Endothelial cell of umbilical vein (primary cell): ENCODE measurements around the gene ACSL4. TPM values are rescaled to one million over a fixed set of nuclear protein-coding genes. Genes with fewer than 3 reads are reported as not detected.

ENCODE experiments used
- BruUV-seq: library from RNA; stranded (reverse); fragments of 400-500 nt; replicated peaks from 2 replicates; lab custom pipeline; 2021; lab: Mats Ljungman, UMichigan
- CTCF ChIA-PET: fragments of 300-600, 350-600 bp; sonication (Branson Sonifier 250); formaldehyde crosslinking; loops from one replicate; lab custom pipeline; 2021; ENCODE audit warnings: antibody characterized with exemption, inconsistent platforms; lab: Charles Lee
- POLR2A ChIA-PET: fragments of 300-600, 350-600 bp; sonication (Branson Sonifier 250); formaldehyde crosslinking; loops from one replicate; lab custom pipeline; 2021; ENCODE audit warnings: antibody characterized with exemption, inconsistent platforms; lab: Charles Lee
- DNase-seq: peaks from one replicate; pipeline ENCODE4 v3.0.0-alpha.2; 2011; ENCODE audit warnings: low read depth, low spot score
- FAIRE-seq: peaks from 2 replicates; lab custom pipeline; 2011; peaks lifted over from hg19 to GRCh38; lab: Jason Lieb, UNC
- H2AFZ ChIP-seq: 2 replicates; pipeline ENCODE4 v1.6.0; 2012; ENCODE audit warnings: low read depth, low read length, control low read depth, inconsistent platforms
- H3K27ac ChIP-seq: 2 replicates; pipeline ENCODE4 v1.5.1; 2011; ENCODE audit warnings: low read depth, mild to moderate bottlenecking, control low read depth, low read length, moderate library complexity; ENCODE audit not compliant: insufficient read depth
- H3K27me3 ChIP-seq, 2 experiments: 2 replicates each; pipeline versions ENCODE4 v1.6.0 to v1.6.1; 2011; ENCODE audit warnings: low read length in 2 of 2, mixed read lengths in 1 of 2; ENCODE audit not compliant: control insufficient read depth in 2 of 2, insufficient read depth in 2 of 2
- H3K36me3 ChIP-seq, 2 experiments: 2 replicates in 1 of 2; 3 replicates in 1 of 2; pipeline ENCODE4 v1.5.1; 2011; ENCODE audit warnings: low read length in 2 of 2, mild to moderate bottlenecking in 1 of 2, moderate library complexity in 1 of 2; ENCODE audit not compliant: control insufficient read depth in 2 of 2, insufficient read depth in 2 of 2; ENCODE audit errors: extremely low read depth in 1 of 2
- H3K4me1 ChIP-seq: 3 replicates; pipeline ENCODE4 v1.5.1; 2011; ENCODE audit warnings: mild to moderate bottlenecking, low read length; ENCODE audit not compliant: control insufficient read depth, insufficient read depth; ENCODE audit errors: extremely low read depth
- H3K4me2 ChIP-seq: 2 replicates; pipeline ENCODE4 v1.6.1; 2011; ENCODE audit warnings: low read length, control low read depth, mixed read lengths; ENCODE audit not compliant: insufficient read depth
- H3K4me3 ChIP-seq, 3 experiments: fragments of 200-600 bp in 1 of 3; sonication (generic), shearing (Covaris generic) in 1 of 3; replicated peaks in 1 of 3; 2 replicates each; pipeline ENCODE4 v1.5.1; 2011 to 2016; ENCODE audit warnings: control low read depth in 3 of 3, low read length in 3 of 3, mild to moderate bottlenecking in 2 of 3, inconsistent platforms in 1 of 3, low read depth in 1 of 3, moderate library complexity in 1 of 3; ENCODE audit not compliant: insufficient read depth in 1 of 3
- H3K79me2 ChIP-seq: 2 replicates; pipeline ENCODE4 v1.6.0; 2012; ENCODE audit warnings: low read length, inconsistent platforms; ENCODE audit not compliant: control insufficient read depth, insufficient read depth
- H3K9ac ChIP-seq: replicated peaks from 2 replicates; pipeline ENCODE3; 2011; ENCODE audit warnings: low read length, control low read depth; ENCODE audit not compliant: insufficient read depth; ENCODE audit errors: extremely low read depth
- H3K9me1 ChIP-seq: replicated peaks from 3 replicates; pipeline ENCODE4 v1.6.0; 2011; ENCODE audit warnings: mild to moderate bottlenecking, low read length; ENCODE audit not compliant: control insufficient read depth, insufficient read depth; ENCODE audit errors: extremely low read depth
- H3K9me3 ChIP-seq: replicated peaks from 2 replicates; pipeline ENCODE4 v1.5.1; 2012; ENCODE audit warnings: low read length, inconsistent platforms; ENCODE audit not compliant: control insufficient read depth, insufficient read depth
- H4K20me1 ChIP-seq: replicated peaks from 2 replicates; pipeline ENCODE3; 2011; ENCODE audit warnings: mild to moderate bottlenecking, low read length; ENCODE audit not compliant: control insufficient read depth, insufficient read depth; ENCODE audit errors: extremely low read depth
- EZH2 ChIP-seq: IDR thresholded peaks from 2 replicates; pipeline ENCODE4 v1.6.1; 2012; ENCODE audit warnings: borderline replicate concordance, low read depth, mild to moderate bottlenecking, moderate library complexity, low read length, inconsistent platforms; ENCODE audit not compliant: severe bottlenecking
- FOS ChIP-seq: IDR thresholded peaks from 2 replicates; pipeline ENCODE4 v1.6.1; 2011; ENCODE audit warnings: mild to moderate bottlenecking, low read length, moderate library complexity, borderline replicate concordance; ENCODE audit not compliant: insufficient read depth
- GATA2 ChIP-seq: IDR thresholded peaks from 2 replicates; pipeline ENCODE4 v1.7.0; 2011; ENCODE audit warnings: low read depth, mild to moderate bottlenecking, moderate library complexity, mixed read lengths, low read length; ENCODE audit not compliant: insufficient read length, insufficient read depth
- JUN ChIP-seq: IDR thresholded peaks from 2 replicates; pipeline ENCODE4 v1.6.1; 2011; ENCODE audit warnings: borderline replicate concordance, low read depth; ENCODE audit not compliant: insufficient read length, insufficient read depth
- MAX ChIP-seq: IDR thresholded peaks from 2 replicates; pipeline ENCODE4 v1.6.1; 2011; ENCODE audit not compliant: insufficient read depth, insufficient read length
- MYC ChIP-seq: IDR thresholded peaks from one replicate; pipeline ENCODE4 v1.6.1; 2011; ENCODE audit warnings: mild to moderate bottlenecking, low read depth, low read length
- POLR2A ChIP-seq: IDR thresholded peaks from 2 replicates; pipeline ENCODE4 v1.6.1; 2012; ENCODE audit warnings: low read depth, mild to moderate bottlenecking, control low read depth, low read length
- POLR2AphosphoS5 ChIP-seq: IDR thresholded peaks from 2 replicates; pipeline ENCODE4 v1.6.1; 2012; ENCODE audit warnings: low read depth, mild to moderate bottlenecking, control low read depth, low read length, moderate library complexity; ENCODE audit not compliant: insufficient read depth
- dilution Hi-C: fragments of 300-500 bp; cut with MboI; formaldehyde crosslinking; loops from one replicate; pipeline ENCODE4 v1.15.0; 2019; ENCODE audit warnings: low sequenced_read_pairs; ENCODE audit not compliant: extremely low pct_ligation_motif_present
- intact Hi-C: fragments of 100-400 bp; cut with micrococcal nuclease; formaldehyde crosslinking; loops from one replicate; pipeline ENCODE4 v1.10.0; 2022
- polyA plus RNA-seq, 4 experiments: library from polyadenylated mRNA; depleted of rRNA in 3 of 4; stranded (reverse) in 3 of 4; unstranded in 1 of 4; fragments of >200 nt; gene quantifications; 2 replicates each; pipeline versions ENCODE4 v1.2.1 to v1.2.3, GENCODE V29; 2011 to 2012; ENCODE audit warnings: missing spikeins in 1 of 4
- total RNA-seq: library from RNA; stranded (reverse); gene quantifications from 2 replicates; pipeline ENCODE4 v1.2.3, GENCODE V29; 2021
- TF ChIP-seq, protein P1 (sequence below), 2 donors: IDR thresholded peaks; 1 replicate in 1 of 2; 2 replicates in 1 of 2; pipeline ENCODE4 v1.5.1; 2011; ENCODE audit warnings: low read length in 2 of 2, mild to moderate bottlenecking in 2 of 2, moderate library complexity in 2 of 2, control low read depth in 1 of 2, inconsistent platforms in 1 of 2, low read depth in 1 of 2; ENCODE audit not compliant: insufficient read depth in 1 of 2; ENCODE audit errors: extremely low read depth in 1 of 2

Gene ACSL4
- total and polyA plus RNA-seq, 2 donors (not counting 3 experiments of a cell fraction or from before 2014, with no cell fraction given), result 20.7 to 85.5 TPM

GRCh38 chrX:109696146-109696740, 36.8 kb downstream of the ACSL4 start:
- no peak overlapping the region for H3K9ac ChIP-seq
- dilution Hi-C loops (no loop called here), intact Hi-C loops (no loop called here)
- H3K27ac ChIP-seq, result no peak overlapping the region
- H3K9me1 ChIP-seq, result no peaks in the 10 kb centered on the region
- H3K27me3 ChIP-seq, result no peaks in the 10 kb centered on the region
- BruUV-seq, result no TSS peak
- H3K4me3 ChIP-seq, result no peak overlapping the region
- H3K9me3 ChIP-seq, result no peaks in the 10 kb centered on the region
- no peak overlapping the region for H2AFZ ChIP-seq
- DNase-seq, result no peak
- POLR2A ChIA-PET, result no interaction called here
- CTCF ChIA-PET, result interaction anchor here (1.3 kb wide), 1 partner anchor 161 kb away, joined by 5 read pairs; no protein-coding TSS in a partner anchor
- no peak for FAIRE-seq
- H3K36me3 ChIP-seq, result no peaks in the 10 kb centered on the region
- H3K79me2 ChIP-seq, result peaks cover 90% of the 10 kb centered on the region
- TF ChIP-seq FOS (no peak), MAX (no peak), GATA2 (no peak), POLR2AphosphoS5 (no peak), POLR2A (no peak), EZH2 (no peak), JUN (no peak), MYC (no peak)
- TF ChIP-seq, protein P1, sequence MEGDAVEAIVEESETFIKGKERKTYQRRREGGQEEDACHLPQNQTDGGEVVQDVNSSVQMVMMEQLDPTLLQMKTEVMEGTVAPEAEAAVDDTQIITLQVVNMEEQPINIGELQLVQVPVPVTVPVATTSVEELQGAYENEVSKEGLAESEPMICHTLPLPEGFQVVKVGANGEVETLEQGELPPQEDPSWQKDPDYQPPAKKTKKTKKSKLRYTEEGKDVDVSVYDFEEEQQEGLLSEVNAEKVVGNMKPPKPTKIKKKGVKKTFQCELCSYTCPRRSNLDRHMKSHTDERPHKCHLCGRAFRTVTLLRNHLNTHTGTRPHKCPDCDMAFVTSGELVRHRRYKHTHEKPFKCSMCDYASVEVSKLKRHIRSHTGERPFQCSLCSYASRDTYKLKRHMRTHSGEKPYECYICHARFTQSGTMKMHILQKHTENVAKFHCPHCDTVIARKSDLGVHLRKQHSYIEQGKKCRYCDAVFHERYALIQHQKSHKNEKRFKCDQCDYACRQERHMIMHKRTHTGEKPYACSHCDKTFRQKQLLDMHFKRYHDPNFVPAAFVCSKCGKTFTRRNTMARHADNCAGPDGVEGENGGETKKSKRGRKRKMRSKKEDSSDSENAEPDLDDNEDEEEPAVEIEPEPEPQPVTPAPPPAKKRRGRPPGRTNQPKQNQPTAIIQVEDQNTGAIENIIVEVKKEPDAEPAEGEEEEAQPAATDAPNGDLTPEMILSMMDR (IDR thresholded peaks at IDR 0.05; ENCODE audit: extremely low read depth in 1 of 2, insufficient read depth in 1 of 2, low read depth in 1 of 2, low read length in 2 of 2), result no peak
- no peaks in the 10 kb centered on the region for H3K4me1 ChIP-seq
- no peaks in the 10 kb centered on the region for H4K20me1 ChIP-seq
- no peak overlapping the region for H3K4me2 ChIP-seq
